HG03103 (cell line): ENCODE measurements around the gene SDK2.
"Not testable (repeated sequence)": the region's sequence is repeated elsewhere in the genome, so short reads cannot be mapped to it uniquely, and the experiment has no call there.

ENCODE experiments used
- ATAC-seq: cut with Tn5 transposase; IDR thresholded peaks from one replicate; pipeline ENCODE4 v1.9.1; 2021; ENCODE audit warnings: low read depth; ENCODE audit not compliant: unreplicated experiment

Gene SDK2

DNA sequence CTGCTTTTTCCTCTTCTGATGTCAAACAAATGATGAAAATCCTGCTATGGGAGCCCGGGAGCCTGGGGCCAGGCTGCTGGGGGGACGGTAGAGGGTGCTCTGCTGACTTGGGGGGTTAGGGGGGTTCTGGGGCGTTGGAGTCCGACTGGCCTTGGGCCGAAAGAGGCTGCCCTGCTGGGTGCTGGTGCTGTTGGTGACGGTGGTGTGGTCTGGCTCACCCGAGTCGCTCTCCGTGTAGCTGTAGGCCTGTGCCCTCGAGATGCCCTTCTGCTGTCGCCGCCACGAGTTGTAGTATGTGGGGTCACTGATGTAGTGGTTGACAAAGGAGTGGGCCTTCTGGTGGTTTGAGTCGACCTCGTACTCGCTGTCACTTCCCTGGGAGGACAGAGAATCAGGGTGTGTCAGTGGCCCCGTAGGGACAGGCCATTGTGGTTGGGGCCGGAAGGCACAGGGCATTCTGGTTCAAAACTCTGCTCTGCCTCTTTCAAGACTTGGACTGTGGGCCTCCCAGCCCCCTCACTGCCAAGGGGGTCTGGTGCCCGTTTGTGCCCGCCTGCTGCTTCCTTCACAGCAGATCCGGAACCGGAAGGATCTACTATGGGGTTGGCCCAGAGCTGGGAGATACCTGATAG is 305.6 kb downstream of the SDK2 start:
- no peak for ATAC-seq

DNA sequence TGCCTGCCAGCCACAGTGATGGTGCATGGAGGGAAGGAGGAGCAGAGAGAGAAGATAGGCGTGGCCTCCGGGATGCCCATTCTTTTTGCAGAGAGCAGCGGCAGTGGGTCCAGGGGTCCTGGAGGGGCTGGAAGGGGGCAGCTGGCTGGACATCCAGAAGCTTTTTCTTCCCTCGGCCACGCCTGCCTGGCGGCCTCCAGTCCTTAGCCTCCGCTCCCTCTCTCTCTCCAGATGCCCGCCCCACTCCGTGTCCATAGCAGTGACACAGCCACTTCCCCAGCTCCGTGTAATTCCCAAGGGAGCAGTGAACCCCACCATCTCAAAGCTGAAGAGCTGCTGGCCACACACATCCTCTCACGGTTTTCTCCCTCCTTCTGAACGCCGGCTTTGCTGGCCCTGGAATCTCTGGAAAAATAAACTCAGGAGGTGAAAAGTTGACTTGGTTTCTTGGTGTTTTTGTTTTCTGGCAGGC is 306.2 kb downstream of the SDK2 start:
- no peak for ATAC-seq

- ATAC-seq = no peak
Measured at GRCh38 chr17:73337330-73337710, 306.9 kb downstream of the SDK2 start.

- no peak for ATAC-seq
Measured at GRCh38 chr17:73336408-73337329, 307.6 kb downstream of the SDK2 start.

DNA sequence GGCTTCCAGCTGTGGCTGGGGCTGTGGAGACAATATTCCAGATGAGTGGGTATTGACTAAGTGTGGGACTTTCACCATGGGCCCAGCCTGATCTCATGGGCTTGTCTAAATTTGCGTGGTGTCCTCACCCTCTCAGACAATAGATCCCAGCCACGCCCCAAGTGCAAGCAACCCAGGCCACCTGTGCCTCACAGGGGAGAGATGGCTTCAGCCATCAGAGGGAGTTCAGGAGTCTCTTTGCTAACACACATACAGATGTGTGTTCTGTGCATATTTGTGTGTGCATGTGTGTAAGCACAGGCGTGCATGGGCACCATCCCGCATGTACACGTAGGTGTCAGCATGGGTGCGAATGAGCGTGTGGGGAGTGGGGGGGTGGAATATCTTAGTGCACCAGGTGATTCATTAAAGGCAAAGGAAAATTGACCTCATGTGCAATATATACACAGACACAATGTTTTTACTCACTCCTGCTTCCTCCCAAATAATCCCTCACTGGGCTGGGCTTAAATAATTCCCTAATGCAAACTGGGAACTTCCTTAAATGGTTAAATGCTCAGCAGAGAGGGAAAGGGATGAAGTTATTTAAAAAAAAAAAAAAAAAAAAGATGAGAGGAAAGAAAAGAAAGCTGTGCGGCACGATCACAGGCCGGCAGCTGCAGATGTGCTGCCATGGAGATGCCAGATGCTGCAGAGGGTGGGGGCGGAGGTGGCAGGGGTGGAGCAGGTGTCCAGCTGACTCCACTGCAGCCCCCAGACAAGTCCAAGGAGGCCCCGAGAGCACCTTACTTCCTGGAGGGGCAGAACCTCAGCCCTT is 308.4 kb downstream of the SDK2 start:
- ATAC-seq = no peak

DNA sequence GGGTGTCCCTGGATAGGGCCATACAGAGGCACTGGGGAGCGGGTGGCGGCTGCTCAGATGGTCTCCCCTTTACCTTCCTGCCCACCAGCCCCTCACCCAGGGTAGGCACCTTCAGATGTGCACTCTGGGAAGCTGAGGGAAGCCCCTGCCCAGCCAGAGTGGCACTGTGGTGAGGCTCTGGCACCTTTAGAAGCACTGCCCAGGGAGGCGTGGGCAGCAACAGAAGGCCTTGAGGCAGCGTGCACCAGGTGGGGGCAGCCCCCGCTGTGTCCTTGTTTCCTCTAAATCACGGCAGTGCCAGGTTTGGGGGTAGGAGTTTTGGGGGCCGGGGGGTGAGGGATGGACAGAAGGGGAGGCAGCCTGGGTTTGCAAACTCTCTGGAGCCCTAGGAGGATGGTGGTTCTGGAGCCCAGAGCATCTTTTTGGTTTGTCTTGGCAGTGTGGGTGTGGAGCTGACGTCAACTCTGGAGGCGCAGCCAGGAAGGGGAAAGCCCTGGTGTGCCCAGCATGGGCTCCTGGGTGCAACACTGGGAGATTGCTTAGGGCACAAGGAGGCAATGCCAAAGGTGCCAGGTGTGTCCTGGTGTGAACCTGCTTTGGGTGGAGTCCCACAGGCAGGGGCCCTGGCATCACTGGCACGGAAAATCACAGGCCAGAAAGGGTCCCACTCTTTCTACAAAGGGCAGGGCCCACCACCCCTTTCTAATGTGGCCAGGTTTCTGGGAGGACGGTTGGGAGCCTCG is 309.3 kb downstream of the SDK2 start:
- ATAC-seq = no peak

- not testable (repeated sequence) for ATAC-seq
Measured at GRCh38 chr17:73333445-73333844, 310.8 kb downstream of the SDK2 start.

GRCh38 chr17:73331060-73331459 is 313.2 kb downstream of the SDK2 start:
- ATAC-seq = no peak

GRCh38 chr17:73327676-73328075 is 316.6 kb downstream of the SDK2 start:
- ATAC-seq = no peak

- no peak for ATAC-seq
Measured at GRCh38 chr17:73325527-73325842, 318.8 kb downstream of the SDK2 start.

- no peak for ATAC-seq
Measured at GRCh38 chr17:73324711-73325526, 319.3 kb downstream of the SDK2 start.

DNA sequence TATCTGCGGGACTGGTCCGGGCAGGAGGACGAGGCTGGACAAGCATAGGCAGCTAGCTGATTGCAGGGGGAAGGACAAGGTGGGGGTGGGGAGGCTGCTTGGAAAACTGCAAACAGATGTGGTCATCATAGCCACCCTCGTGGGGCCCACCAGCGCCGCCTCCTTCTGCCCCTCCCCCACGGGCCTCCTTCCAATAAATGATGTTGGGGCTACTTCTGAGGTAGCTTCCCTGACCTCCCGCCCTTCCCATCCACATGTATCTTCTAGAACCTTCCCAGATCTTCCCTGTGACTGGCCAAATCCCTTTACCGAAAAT is 320.1 kb downstream of the SDK2 start:
- ATAC-seq = no peak

GRCh38 chr17:73323409-73324159 is 320.7 kb downstream of the SDK2 start:
- no peak for ATAC-seq

DNA sequence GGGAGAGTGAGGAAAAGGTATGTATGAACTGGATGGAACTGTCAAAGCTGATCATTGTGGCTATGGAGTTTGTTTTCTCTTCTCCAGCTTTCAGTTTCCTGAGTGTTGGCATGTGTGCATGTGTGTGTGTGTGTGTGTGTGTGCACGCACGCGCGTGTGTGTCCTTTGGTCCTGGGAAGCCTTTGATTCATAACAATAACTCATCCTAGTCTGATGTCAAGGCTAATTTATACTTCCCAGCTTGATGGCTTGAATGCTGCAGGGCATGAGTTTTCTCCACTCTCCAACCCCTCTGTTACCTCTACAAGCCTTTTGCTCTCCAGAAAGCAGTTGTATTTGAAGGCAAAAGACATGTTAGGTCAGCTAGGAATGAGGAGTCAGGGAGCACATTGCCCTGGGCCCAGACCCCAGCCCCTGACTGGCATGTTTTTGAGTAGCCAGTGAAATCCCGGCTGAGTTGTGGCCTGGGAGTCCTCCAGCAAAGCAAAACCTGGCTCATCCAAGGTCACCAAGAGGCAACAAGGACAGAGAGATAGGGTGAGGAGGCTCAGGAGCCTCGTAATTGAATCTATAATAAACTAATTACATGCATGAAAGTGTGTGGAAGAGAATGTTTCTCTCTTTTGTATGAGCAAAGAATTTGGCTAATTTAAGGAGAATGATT is 323.5 kb downstream of the SDK2 start:
- no peak for ATAC-seq

GRCh38 chr17:73319766-73320165 is 324.5 kb downstream of the SDK2 start:
- no peak for ATAC-seq

DNA sequence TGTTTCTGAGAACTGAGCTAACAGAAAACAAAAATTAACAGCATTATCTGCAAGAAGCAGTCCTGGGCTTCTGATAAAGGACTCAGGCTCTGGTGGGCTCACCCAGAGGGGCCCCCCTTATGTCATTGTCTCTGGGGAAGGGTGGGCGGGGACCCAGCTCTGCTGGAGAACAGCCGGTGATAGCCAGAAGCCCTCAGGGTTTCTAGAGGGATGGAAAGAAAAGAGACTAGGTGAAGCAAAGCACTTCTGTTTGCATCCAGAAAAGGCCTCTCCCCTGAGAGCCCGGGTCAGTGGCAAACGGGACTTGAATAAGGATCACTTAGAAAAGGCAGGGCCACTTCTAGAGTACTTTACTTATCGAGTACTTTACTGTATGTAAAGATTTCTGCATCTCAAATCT is 325.4 kb downstream of the SDK2 start:
- no peak for ATAC-seq

DNA sequence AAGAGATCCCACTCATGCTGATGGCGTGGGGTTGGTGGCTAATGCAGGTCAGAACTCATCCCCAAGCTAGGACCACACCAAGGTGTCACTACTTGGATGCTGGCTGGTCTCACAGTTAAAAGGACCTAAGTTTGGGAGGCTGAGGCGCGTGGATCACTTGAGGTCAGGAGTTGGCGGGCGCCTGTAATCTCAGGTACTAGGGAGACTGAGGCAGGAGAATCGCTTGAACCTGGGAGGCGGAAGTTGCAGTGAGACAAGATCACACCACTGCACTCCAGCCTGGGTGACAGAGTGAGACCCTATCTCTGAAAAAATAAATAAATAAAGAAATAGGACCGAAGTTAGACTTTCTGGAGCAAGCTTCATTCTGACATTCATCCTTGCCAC is 325.8 kb downstream of the SDK2 start:
- ATAC-seq = no peak

- ATAC-seq = no peak
Measured at GRCh38 chr17:73317513-73318426, 326.5 kb downstream of the SDK2 start.
